ENCODE measurements around the gene MYO16. TPM values are rescaled to one million over a fixed set of nuclear protein-coding genes. Genes with fewer than 3 reads are reported as not detected.

MYO16 gene
- polyA plus RNA-seq, 1 experiment = not detected

DNA sequence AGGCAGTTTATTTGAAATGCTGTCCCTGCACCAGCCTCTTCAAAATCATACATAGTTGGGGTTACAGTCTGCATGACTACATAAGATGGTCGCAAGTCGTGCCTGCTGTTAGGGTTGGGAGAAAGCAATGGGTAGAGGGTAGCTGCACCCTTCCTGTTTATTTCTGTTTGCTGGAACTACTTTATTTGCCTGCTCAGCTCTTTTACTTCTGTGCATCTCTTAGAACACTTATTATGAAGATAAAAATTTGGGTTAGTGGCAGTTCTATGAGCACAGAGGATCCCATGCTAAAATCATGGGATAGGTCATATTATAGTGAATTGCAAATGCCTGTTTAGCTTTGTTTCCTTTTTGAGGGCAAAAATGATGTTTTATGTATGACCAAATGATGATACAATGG lies 160.1 kb downstream of the MYO16 start:
- Histone ChIP-seq H3K4me3 (ENCODE audit: low read depth, low read length) (no peak overlapping the region), H3K27me3 (ENCODE audit: control insufficient read depth, insufficient read depth, low read length) (no peaks in the 10 kb centered on the region), H3K36me3 (ENCODE audit: control insufficient read depth, insufficient read depth, low read length) (no peaks in the 10 kb centered on the region)
- TF ChIP-seq CTCF (IDR thresholded peaks at IDR 0.05; ENCODE audit: insufficient read depth, low read depth, low read length) = no peak
- DNase-seq (ENCODE audit: low read depth) = no peak
- POLR2A ChIA-PET = no interaction called here
- CTCF ChIA-PET = interaction anchor here (1.2 kb wide), 1 partner anchor 106 kb away, joined by 4 read pairs; no protein-coding TSS in a partner anchor

GRCh38 chr13:108795841-108796240 lies 166.4 kb downstream of the MYO16 start:
- CTCF ChIA-PET = interaction anchor here (1.1 kb wide), 1 partner anchor 9 kb away, joined by 4 read pairs; no protein-coding TSS in a partner anchor
- POLR2A ChIA-PET = no interaction called here
- DNase-seq (ENCODE audit: low read depth) = no peak
- no peak for TF ChIP-seq CTCF (IDR thresholded peaks at IDR 0.05; ENCODE audit: insufficient read depth, low read depth, low read length)
- Histone ChIP-seq H3K36me3 (ENCODE audit: control insufficient read depth, insufficient read depth, low read length) (no peaks in the 10 kb centered on the region; the same call in 1 of the 2 replicates), H3K27me3 (ENCODE audit: control insufficient read depth, insufficient read depth, low read length) (no peaks in the 10 kb centered on the region), H3K4me3 (ENCODE audit: low read depth, low read length) (no peak overlapping the region)

DNA sequence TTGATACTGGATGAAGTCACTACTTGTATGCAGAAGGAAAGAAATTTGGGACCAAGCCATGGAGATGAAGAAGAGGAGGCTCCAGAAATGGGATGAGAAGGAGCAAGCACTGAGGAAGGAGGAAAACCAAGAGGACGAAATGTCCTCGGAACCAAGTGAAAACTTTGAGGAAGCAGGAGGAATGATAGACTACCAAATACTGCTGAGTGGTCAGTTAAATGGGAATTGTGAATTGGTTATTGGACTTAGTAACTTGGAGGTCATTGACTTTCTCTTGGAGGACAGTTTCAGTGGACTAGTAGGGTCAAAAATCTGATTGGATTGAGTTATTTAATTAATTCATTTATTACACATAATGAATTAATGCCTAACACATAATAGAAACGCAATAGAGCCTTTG lies 167.9 kb downstream of the MYO16 start:
- no peaks in the 10 kb centered on the region; the same call in 1 of the 2 replicates for H3K36me3 ChIP-seq (ENCODE audit: control insufficient read depth, insufficient read depth, low read length)
- no peaks in the 10 kb centered on the region for H3K27me3 ChIP-seq (ENCODE audit: control insufficient read depth, insufficient read depth, low read length)
- DNase-seq (ENCODE audit: low read depth) = no peak
- CTCF ChIA-PET = no interaction called here
- POLR2A ChIA-PET = no interaction called here
- H3K4me3 ChIP-seq (ENCODE audit: low read depth, low read length) = no peak overlapping the region
- TF ChIP-seq CTCF (IDR thresholded peaks at IDR 0.05; ENCODE audit: insufficient read depth, low read depth, low read length) = no peak

- Histone ChIP-seq H3K27me3 (ENCODE audit: control insufficient read depth, insufficient read depth, low read length) (no peaks in the 10 kb centered on the region), H3K36me3 (ENCODE audit: control insufficient read depth, insufficient read depth, low read length) (no peaks in the 10 kb centered on the region), H3K4me3 (ENCODE audit: low read depth, low read length) (no peak overlapping the region)
- POLR2A ChIA-PET = no interaction called here
- TF ChIP-seq CTCF (IDR thresholded peaks at IDR 0.05; ENCODE audit: insufficient read depth, low read depth, low read length) = no peak
- CTCF ChIA-PET = no interaction called here
- no peak for DNase-seq (ENCODE audit: low read depth)
Observed at GRCh38 chr13:108807841-108808240, 178.4 kb downstream of the MYO16 start.

DNA sequence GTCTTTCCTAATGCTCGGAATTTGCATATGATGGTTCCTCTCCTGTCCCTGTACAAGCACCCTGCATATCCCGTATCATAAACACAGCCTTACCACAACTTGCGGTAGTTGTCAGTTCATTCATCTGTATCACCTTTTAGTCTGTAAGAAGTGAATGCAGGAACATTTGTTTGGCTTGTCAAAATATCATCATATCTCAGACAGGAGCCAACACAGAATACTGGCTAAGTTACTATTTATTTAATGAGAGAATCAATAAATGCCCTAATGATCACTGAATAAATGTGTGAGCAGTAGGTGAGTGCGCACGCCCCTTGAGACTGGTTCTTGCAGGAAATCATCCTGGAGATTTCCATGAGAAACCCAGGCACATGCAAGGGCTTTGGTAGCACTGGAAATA lies 182.8 kb downstream of the MYO16 start:
- POLR2A ChIA-PET = no interaction called here
- H3K36me3 ChIP-seq (ENCODE audit: control insufficient read depth, insufficient read depth, low read length) = no peaks in the 10 kb centered on the region

More for the DNA sequence above, 182.8 kb downstream of the MYO16 start:
- no peak for TF ChIP-seq CTCF (IDR thresholded peaks at IDR 0.05; ENCODE audit: insufficient read depth, low read depth, low read length)
- CTCF ChIA-PET = no interaction called here
- Histone ChIP-seq H3K4me3 (ENCODE audit: low read depth, low read length) (no peak overlapping the region), H3K27me3 (ENCODE audit: control insufficient read depth, insufficient read depth, low read length) (no peaks in the 10 kb centered on the region)
- DNase-seq (ENCODE audit: low read depth) = no peak

Measured in BJ (cell line).